Tibial nerve (tissue), 4 donors: ENCODE data around the gene P4HA1.

Experiments used
- EP300 ChIP-seq, 2 donors: sonication (generic); formaldehyde crosslinking; IDR thresholded peaks; one replicate each; pipeline ENCODE4 v1.6.1; 2017; ENCODE audit warnings: antibody characterized with exemption in 2 of 2, mild to moderate bottlenecking in 1 of 2
- TF ChIP-seq, protein P1 (sequence below), 5 experiments: fragments of 200-600 bp in 3 of 5; fragments of 450-650 bp in 2 of 5; sonication (generic) in 3 of 5; IDR thresholded peaks; one replicate each; pipeline ENCODE4 v1.5.1; 2016 to 2019; ENCODE audit warnings: antibody characterized with exemption in 5 of 5, mild to moderate bottlenecking in 3 of 5, moderate library complexity in 2 of 5

DNA sequence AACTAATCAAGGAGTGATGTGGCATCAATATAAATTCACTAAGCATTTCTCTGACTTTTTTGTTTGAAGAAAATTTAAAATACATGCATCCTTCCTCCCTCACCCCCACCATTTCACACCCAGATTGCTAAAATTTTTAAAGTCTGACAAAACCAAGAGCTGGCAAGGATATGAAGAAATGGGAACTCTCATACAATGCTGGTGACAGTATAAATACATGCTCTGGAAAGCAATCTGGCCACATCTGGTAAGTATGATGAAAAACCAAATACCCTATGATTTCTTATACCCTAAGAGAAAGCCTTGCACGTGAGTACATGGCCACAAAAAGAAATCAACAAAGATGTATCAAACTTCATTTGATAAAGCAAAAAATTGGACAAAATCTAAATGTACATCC is 31.2 kb downstream of the P4HA1 start:
- TF ChIP-seq, protein P1, sequence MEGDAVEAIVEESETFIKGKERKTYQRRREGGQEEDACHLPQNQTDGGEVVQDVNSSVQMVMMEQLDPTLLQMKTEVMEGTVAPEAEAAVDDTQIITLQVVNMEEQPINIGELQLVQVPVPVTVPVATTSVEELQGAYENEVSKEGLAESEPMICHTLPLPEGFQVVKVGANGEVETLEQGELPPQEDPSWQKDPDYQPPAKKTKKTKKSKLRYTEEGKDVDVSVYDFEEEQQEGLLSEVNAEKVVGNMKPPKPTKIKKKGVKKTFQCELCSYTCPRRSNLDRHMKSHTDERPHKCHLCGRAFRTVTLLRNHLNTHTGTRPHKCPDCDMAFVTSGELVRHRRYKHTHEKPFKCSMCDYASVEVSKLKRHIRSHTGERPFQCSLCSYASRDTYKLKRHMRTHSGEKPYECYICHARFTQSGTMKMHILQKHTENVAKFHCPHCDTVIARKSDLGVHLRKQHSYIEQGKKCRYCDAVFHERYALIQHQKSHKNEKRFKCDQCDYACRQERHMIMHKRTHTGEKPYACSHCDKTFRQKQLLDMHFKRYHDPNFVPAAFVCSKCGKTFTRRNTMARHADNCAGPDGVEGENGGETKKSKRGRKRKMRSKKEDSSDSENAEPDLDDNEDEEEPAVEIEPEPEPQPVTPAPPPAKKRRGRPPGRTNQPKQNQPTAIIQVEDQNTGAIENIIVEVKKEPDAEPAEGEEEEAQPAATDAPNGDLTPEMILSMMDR (IDR thresholded peaks at IDR 0.05): no peak
- no peak for TF ChIP-seq EP300 (IDR thresholded peaks at IDR 0.05)
